Astrocyte (in vitro differentiated cells and primary cell): ENCODE results near the gene ARL15. TPM values are rescaled to one million over a fixed set of nuclear protein-coding genes. Genes with fewer than 3 reads are reported as not detected.

Source experiments
- DNase-seq: peaks from one replicate; pipeline ENCODE4 v3.0.0-alpha.2; 2010; ENCODE audit warnings: low read depth
- FAIRE-seq: peaks from 2 replicates; lab custom pipeline; 2011; peaks lifted over from hg19 to GRCh38; lab: Jason Lieb, UNC
- H2AFZ ChIP-seq: 2 replicates; pipeline ENCODE4 v1.6.0; 2012; ENCODE audit warnings: low read depth, low read length, inconsistent platforms
- H3K27ac ChIP-seq: 2 replicates; pipeline ENCODE4 v1.5.1; 2011; ENCODE audit warnings: low read depth, low read length, inconsistent platforms
- H3K27me3 ChIP-seq: 2 replicates; pipeline ENCODE4 v1.6.0; 2011; ENCODE audit warnings: low read length, inconsistent platforms; ENCODE audit not compliant: insufficient read depth
- H3K36me3 ChIP-seq: 2 replicates; pipeline ENCODE4 v1.5.1; 2011; ENCODE audit warnings: low read length, inconsistent platforms; ENCODE audit not compliant: insufficient read depth
- H3K4me1 ChIP-seq: 2 replicates; pipeline ENCODE4 v1.5.1; 2011; ENCODE audit warnings: low read length, inconsistent platforms; ENCODE audit not compliant: insufficient read depth
- H3K4me2 ChIP-seq: 2 replicates; pipeline ENCODE4 v1.6.0; 2012; ENCODE audit warnings: low read length, inconsistent platforms
- H3K4me3 ChIP-seq: 2 replicates; pipeline ENCODE4 v1.5.1; 2011; ENCODE audit warnings: low read depth, mild to moderate bottlenecking, low read length, inconsistent platforms; ENCODE audit not compliant: insufficient read depth
- H3K79me2 ChIP-seq: 2 replicates; pipeline ENCODE4 v1.6.0; 2012; ENCODE audit warnings: mild to moderate bottlenecking, low read length, inconsistent platforms; ENCODE audit not compliant: insufficient read depth
- H3K9ac ChIP-seq: 2 replicates; pipeline ENCODE4 v1.6.0; 2012; ENCODE audit warnings: mild to moderate bottlenecking, low read length, inconsistent platforms
- H3K9me3 ChIP-seq: 2 replicates; pipeline ENCODE4 v1.5.1; 2012; ENCODE audit warnings: low read depth, mild to moderate bottlenecking, low read length, inconsistent platforms; ENCODE audit not compliant: insufficient read depth
- H4K20me1 ChIP-seq: 2 replicates; pipeline ENCODE4 v1.6.0; 2012; ENCODE audit warnings: low read length, inconsistent platforms; ENCODE audit not compliant: insufficient read depth
- H3K27ac Mint-ChIP-seq: one replicate; pipeline ENCODE4 v1.8.0; 2021; ENCODE audit warnings: mild to moderate bottlenecking, mixed read lengths; ENCODE audit not compliant: unreplicated experiment
- H3K27me3 Mint-ChIP-seq: one replicate; pipeline ENCODE4 v1.8.0; 2021; ENCODE audit warnings: low read depth, mixed read lengths; ENCODE audit not compliant: unreplicated experiment
- H3K36me3 Mint-ChIP-seq: one replicate; pipeline ENCODE4 v1.8.0; 2021; ENCODE audit warnings: low read depth, mixed read lengths; ENCODE audit not compliant: unreplicated experiment
- H3K4me1 Mint-ChIP-seq: one replicate; pipeline ENCODE4 v1.8.0; 2021; ENCODE audit warnings: low read depth, mixed read lengths; ENCODE audit not compliant: unreplicated experiment
- H3K4me3 Mint-ChIP-seq: one replicate; pipeline ENCODE4 v1.8.0; 2021; ENCODE audit warnings: mild to moderate bottlenecking, moderate library complexity, mixed read lengths; ENCODE audit not compliant: unreplicated experiment
- H3K9me3 Mint-ChIP-seq: one replicate; pipeline ENCODE4 v1.8.0; 2021; ENCODE audit warnings: mild to moderate bottlenecking, mixed read lengths; ENCODE audit not compliant: unreplicated experiment
- CTCF ChIP-seq: IDR thresholded peaks from 2 replicates; pipeline ENCODE4 v1.5.1; 2011; ENCODE audit warnings: low read depth, mild to moderate bottlenecking, inconsistent platforms, low read length, moderate library complexity; ENCODE audit not compliant: insufficient read depth
- EZH2 ChIP-seq: IDR thresholded peaks from 2 replicates; pipeline ENCODE4 v1.6.1; 2012; ENCODE audit warnings: mild to moderate bottlenecking, low read length, inconsistent platforms; ENCODE audit not compliant: insufficient read depth
- total RNA-seq: library from RNA; stranded (reverse); gene quantifications from 2 replicates; pipeline ENCODE4 v1.2.1, GENCODE V29; 2021

ARL15 gene
- total RNA-seq, 1 donor from 2014 or later, result 29.1 TPM

- Mint-ChIP-seq H3K4me3 (no peak overlapping the region), H3K4me1 (peaks cover 16% of the 10 kb centered on the region), H3K9me3 (no peaks in the 10 kb centered on the region), H3K27ac (no peak overlapping the region), H3K27me3 (no peaks in the 10 kb centered on the region), H3K36me3 (no peaks in the 10 kb centered on the region)
- Histone ChIP-seq H4K20me1 (no peaks in the 10 kb centered on the region), H3K36me3 (no peaks in the 10 kb centered on the region), H3K27ac (no peak overlapping the region), H3K4me2 (no peak overlapping the region), H3K9me3 (no peaks in the 10 kb centered on the region), H2AFZ (no peak overlapping the region), H3K4me1 (no peaks in the 10 kb centered on the region), H3K79me2 (no peaks in the 10 kb centered on the region), H3K27me3 (no peaks in the 10 kb centered on the region), H3K4me3 (no peak overlapping the region), H3K9ac (no peak overlapping the region)
- TF ChIP-seq EZH2, result no peak
- no peak for TF ChIP-seq CTCF
- DNase-seq (no peak), FAIRE-seq (no peak)
These were observed 153.8 kb downstream of the ARL15 start for GRCh38 chr5:54156577-54156976.

GRCh38 chr5:54150841-54151240 lies 159.5 kb downstream of the ARL15 start:
- H3K4me3 ChIP-seq, result no peak overlapping the region
- H3K4me1 Mint-ChIP-seq, result no peaks in the 10 kb centered on the region
- H4K20me1 ChIP-seq, result no peaks in the 10 kb centered on the region
- no peaks in the 10 kb centered on the region for H3K27me3 ChIP-seq
- no peak for FAIRE-seq
- H3K36me3 Mint-ChIP-seq, result no peaks in the 10 kb centered on the region
- TF ChIP-seq CTCF, result no peak
- no peak for TF ChIP-seq EZH2
- H3K79me2 ChIP-seq, result no peaks in the 10 kb centered on the region
- H3K27me3 Mint-ChIP-seq, result no peaks in the 10 kb centered on the region
- H3K4me2 ChIP-seq, result no peak overlapping the region
- no peaks in the 10 kb centered on the region for H3K9me3 ChIP-seq
- no peak overlapping the region for H3K9ac ChIP-seq
- no peak overlapping the region for H3K27ac ChIP-seq
- no peak overlapping the region for H3K27ac Mint-ChIP-seq
- no peak for DNase-seq
- H3K4me3 Mint-ChIP-seq, result no peak overlapping the region
- no peaks in the 10 kb centered on the region for H3K9me3 Mint-ChIP-seq
- H3K4me1 ChIP-seq, result no peaks in the 10 kb centered on the region
- no peaks in the 10 kb centered on the region for H3K36me3 ChIP-seq
- H2AFZ ChIP-seq, result no peak overlapping the region

- no peak overlapping the region for H2AFZ ChIP-seq
- H3K27ac ChIP-seq, result no peak overlapping the region
- H3K4me1 ChIP-seq, result no peaks in the 10 kb centered on the region
- no peak overlapping the region for H3K9ac ChIP-seq
- no peaks in the 10 kb centered on the region for H3K27me3 Mint-ChIP-seq
- no peaks in the 10 kb centered on the region for H4K20me1 ChIP-seq
- H3K9me3 ChIP-seq, result no peaks in the 10 kb centered on the region
- H3K4me3 ChIP-seq, result no peak overlapping the region
- no peaks in the 10 kb centered on the region for H3K27me3 ChIP-seq
- H3K79me2 ChIP-seq, result no peaks in the 10 kb centered on the region
- FAIRE-seq (no peak), DNase-seq (no peak)
- H3K27ac Mint-ChIP-seq, result no peak overlapping the region
- TF ChIP-seq CTCF (no peak), EZH2 (no peak)
- no peaks in the 10 kb centered on the region for H3K4me1 Mint-ChIP-seq
- H3K9me3 Mint-ChIP-seq, result no peaks in the 10 kb centered on the region
- no peak overlapping the region for H3K4me2 ChIP-seq
- H3K36me3 ChIP-seq, result no peaks in the 10 kb centered on the region
- H3K4me3 Mint-ChIP-seq, result no peak overlapping the region
- H3K36me3 Mint-ChIP-seq, result no peaks in the 10 kb centered on the region
These were observed 161.5 kb downstream of the ARL15 start for GRCh38 chr5:54148858-54149257.
